ENCODE data around the gene CDCA7.

Gene CDCA7

DNA sequence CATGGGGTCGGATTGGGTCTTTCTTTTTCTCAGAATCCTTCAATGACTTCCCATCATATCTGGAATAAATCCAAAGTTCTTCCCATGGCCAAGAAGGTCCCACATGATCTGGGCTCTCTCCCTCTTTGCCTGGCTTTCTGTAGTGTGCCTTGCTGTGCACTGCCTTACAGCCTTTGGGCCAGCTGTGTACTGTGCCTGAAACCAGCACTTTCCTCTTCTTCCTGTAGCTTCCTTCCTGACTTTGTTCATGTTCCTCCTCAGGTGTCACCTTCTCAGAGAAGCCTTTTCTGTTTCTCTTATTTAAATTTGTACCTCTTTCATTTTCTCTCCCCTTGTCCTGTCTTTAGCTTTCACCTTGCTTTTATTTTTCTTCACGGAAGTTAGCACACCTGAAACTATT lies 4.3 kb upstream of the CDCA7 start:
- peaks cover 6% of the 10 kb centered on the region for H3K4me1 ChIP-seq (ENCODE audit: low read depth, poor library complexity, severe bottlenecking)
- H4K20me1 ChIP-seq (ENCODE audit: insufficient read depth) = no peaks in the 10 kb centered on the region
- H3K36me3 ChIP-seq (ENCODE audit: insufficient read depth) = no peaks in the 10 kb centered on the region
- no peak overlapping the region for H3K9ac ChIP-seq
- TF ChIP-seq, protein P1, sequence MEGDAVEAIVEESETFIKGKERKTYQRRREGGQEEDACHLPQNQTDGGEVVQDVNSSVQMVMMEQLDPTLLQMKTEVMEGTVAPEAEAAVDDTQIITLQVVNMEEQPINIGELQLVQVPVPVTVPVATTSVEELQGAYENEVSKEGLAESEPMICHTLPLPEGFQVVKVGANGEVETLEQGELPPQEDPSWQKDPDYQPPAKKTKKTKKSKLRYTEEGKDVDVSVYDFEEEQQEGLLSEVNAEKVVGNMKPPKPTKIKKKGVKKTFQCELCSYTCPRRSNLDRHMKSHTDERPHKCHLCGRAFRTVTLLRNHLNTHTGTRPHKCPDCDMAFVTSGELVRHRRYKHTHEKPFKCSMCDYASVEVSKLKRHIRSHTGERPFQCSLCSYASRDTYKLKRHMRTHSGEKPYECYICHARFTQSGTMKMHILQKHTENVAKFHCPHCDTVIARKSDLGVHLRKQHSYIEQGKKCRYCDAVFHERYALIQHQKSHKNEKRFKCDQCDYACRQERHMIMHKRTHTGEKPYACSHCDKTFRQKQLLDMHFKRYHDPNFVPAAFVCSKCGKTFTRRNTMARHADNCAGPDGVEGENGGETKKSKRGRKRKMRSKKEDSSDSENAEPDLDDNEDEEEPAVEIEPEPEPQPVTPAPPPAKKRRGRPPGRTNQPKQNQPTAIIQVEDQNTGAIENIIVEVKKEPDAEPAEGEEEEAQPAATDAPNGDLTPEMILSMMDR (conservative IDR thresholded peaks at IDR 0.05; ENCODE audit: low read depth, low read length) = no peak
- no peak overlapping the region for H3K4me3 ChIP-seq (IDR thresholded peaks at IDR 0.05; ENCODE audit: insufficient read depth, low read depth, low read length)
- no peaks in the 10 kb centered on the region for H3K79me2 ChIP-seq (ENCODE audit: insufficient read depth, low read depth)
- no peak overlapping the region for H3K27ac ChIP-seq
- no peak overlapping the region for H2AFZ ChIP-seq (ENCODE audit: low read depth)
- no peak overlapping the region for H3K4me2 ChIP-seq
- H3K27me3 ChIP-seq (ENCODE audit: insufficient read depth, low read depth) = peaks cover 14% of the 10 kb centered on the region; the same call in 1 of the 2 replicates

DNA sequence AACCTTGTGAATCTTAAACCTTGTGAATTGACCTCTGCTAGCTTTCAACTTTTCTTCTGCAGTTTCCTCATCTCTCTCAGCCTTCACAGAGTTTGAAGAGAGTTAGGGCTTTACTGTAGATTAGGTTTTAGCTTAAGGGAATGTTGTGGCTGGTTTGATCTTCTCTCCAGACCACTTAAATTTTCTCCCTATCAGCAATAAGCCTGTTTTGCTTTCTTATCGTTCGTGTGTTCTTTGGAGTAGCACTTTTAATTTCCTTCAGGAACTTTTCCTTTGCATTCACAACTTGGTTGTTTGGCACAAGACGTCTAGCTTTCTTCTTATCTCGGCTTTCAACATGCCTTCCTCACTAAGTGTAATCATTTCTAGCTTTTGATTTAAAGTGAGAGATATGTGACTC lies 2.8 kb upstream of the CDCA7 start:
- Histone ChIP-seq H3K4me2 (no peak overlapping the region), H3K27ac (no peak overlapping the region), H3K27me3 (ENCODE audit: insufficient read depth, low read depth) (peaks cover 27% of the 10 kb centered on the region), H3K9ac (no peak overlapping the region), H3K4me1 (ENCODE audit: low read depth, poor library complexity, severe bottlenecking) (peaks cover 6% of the 10 kb centered on the region), H3K36me3 (ENCODE audit: insufficient read depth) (no peaks in the 10 kb centered on the region), H3K4me3 (IDR thresholded peaks at IDR 0.05; ENCODE audit: insufficient read depth, low read depth, low read length) (no peak overlapping the region), H4K20me1 (ENCODE audit: insufficient read depth) (peaks cover 6% of the 10 kb centered on the region; the same call in 1 of the 2 replicates), H2AFZ (ENCODE audit: low read depth) (no peak overlapping the region), H3K79me2 (ENCODE audit: insufficient read depth, low read depth) (peaks cover 7% of the 10 kb centered on the region; the same call in 1 of the 2 replicates)
- TF ChIP-seq, protein P1 (conservative IDR thresholded peaks at IDR 0.05; ENCODE audit: low read depth, low read length) = no peak

DNA sequence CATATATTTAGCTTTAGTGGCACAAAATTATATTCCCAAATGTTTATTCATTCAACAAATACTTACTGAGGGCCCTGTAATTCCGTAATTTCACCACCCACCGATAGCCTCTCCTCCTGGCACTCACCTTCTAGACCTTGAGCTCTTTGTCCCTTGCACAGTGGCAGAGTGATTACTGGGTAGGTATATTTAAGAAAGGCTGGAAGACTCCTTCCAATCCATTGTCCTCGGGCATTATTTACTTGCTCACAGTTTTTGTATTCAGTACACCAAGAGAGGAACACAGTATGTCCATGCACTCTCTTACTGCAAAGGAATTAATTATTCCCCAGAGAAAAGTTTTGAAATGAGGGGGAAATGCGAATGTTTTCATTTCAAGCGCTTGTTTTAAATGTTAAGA lies 1.1 kb upstream of the CDCA7 start:
- peaks cover 11% of the 10 kb centered on the region; the same call in 1 of the 2 replicates for H3K79me2 ChIP-seq (ENCODE audit: insufficient read depth, low read depth)
- H3K4me3 ChIP-seq (IDR thresholded peaks at IDR 0.05; ENCODE audit: insufficient read depth, low read depth, low read length) = no peak overlapping the region
- no peaks in the 10 kb centered on the region for H3K36me3 ChIP-seq (ENCODE audit: insufficient read depth)
- peaks cover 12% of the 10 kb centered on the region for H4K20me1 ChIP-seq (ENCODE audit: insufficient read depth)
- H3K27ac ChIP-seq = no peak overlapping the region
- TF ChIP-seq, protein P1 (conservative IDR thresholded peaks at IDR 0.05; ENCODE audit: low read depth, low read length) = no peak
- peaks cover 44% of the 10 kb centered on the region for H3K27me3 ChIP-seq (ENCODE audit: insufficient read depth, low read depth)
- H3K9ac ChIP-seq = peak overlapping the region; percentile 87; the same call in 1 of the 2 replicates
- peaks cover 17% of the 10 kb centered on the region for H3K4me1 ChIP-seq (ENCODE audit: low read depth, poor library complexity, severe bottlenecking)
- H2AFZ ChIP-seq (ENCODE audit: low read depth) = peak overlapping the region; percentile 81; the same call in 1 of the 2 replicates
- H3K4me2 ChIP-seq = peak overlapping the region; percentile 43; the same call in 1 of the 2 replicates

DNA sequence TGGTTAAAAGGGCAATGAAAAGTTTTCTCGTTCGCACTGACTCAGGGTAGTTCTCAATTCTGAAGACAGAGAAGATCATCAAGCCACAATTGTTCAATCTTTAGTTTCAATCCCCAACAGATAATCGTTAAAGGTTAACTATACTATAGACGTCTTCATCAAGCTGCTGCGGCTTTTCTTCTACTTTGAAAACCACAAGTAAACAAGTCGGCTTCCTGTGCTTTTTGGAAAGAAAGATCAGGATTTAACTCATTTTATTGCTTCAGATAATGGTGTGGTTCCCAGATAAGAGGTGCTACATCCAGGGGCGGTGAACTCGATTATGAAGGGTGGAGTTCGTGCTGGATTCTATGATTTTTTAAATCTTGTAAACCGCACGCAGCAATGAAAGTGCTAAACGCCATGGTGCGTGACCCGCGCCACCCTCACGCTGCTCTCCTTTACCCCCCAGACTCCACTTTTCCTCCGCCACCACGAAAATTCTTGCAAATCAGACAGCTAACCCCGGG lies 545 bp upstream of the CDCA7 start:
- peak overlapping the region; percentile 72 for H3K4me3 ChIP-seq (IDR thresholded peaks at IDR 0.05; ENCODE audit: insufficient read depth, low read depth, low read length)
- H3K4me2 ChIP-seq = peak overlapping the region; percentile 43
- H2AFZ ChIP-seq (ENCODE audit: low read depth) = peak overlapping the region; percentile 81
- TF ChIP-seq, protein P1 (conservative IDR thresholded peaks at IDR 0.05; ENCODE audit: low read depth, low read length) = no peak
- H3K27ac ChIP-seq = peak overlapping the region; percentile 56
- peaks cover 11% of the 10 kb centered on the region; the same call in 1 of the 2 replicates for H3K79me2 ChIP-seq (ENCODE audit: insufficient read depth, low read depth)
- H3K9ac ChIP-seq = peak overlapping the region; percentile 87
- H4K20me1 ChIP-seq (ENCODE audit: insufficient read depth) = peaks cover 16% of the 10 kb centered on the region
- H3K4me1 ChIP-seq (ENCODE audit: low read depth, poor library complexity, severe bottlenecking) = peaks cover 23% of the 10 kb centered on the region
- peaks cover 45% of the 10 kb centered on the region for H3K27me3 ChIP-seq (ENCODE audit: insufficient read depth, low read depth)
- H3K36me3 ChIP-seq (ENCODE audit: insufficient read depth) = no peaks in the 10 kb centered on the region

Measured in KMS-11 (cell line).